Activated CD4-positive, alpha-beta T cell treated with anti-CD3 and anti-CD28 coated beads for 24 hours (primary cell): ENCODE measurements around the gene GGT6.

ENCODE experiments used
- DNase-seq, 2 donors: peaks; one replicate each; pipeline ENCODE4 v3.0.0-alpha.2; 2020; ENCODE audit warnings: low read depth in 2 of 2

Gene GGT6

DNA sequence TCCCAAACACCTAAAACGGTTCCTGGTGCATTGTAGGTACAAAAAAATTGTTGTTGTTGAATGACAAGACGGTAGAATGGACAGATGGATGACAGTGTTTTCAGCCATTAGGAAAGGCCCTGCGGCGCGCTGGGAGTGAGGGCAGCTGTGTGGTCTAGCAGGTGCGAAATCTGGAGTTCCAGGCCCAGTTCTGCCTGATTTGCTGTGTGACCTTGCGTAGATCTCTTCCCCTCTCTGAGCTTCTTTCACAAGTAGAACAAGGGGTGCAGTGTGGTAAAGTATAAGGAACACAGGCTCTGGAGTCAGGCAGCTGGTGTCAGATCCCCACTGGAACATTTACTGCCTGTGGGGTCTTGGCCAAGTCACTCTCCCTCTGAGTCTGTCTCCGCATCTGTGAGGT, 36.4 kb downstream of the GGT6 start:
- DNase-seq = no peak

DNA sequence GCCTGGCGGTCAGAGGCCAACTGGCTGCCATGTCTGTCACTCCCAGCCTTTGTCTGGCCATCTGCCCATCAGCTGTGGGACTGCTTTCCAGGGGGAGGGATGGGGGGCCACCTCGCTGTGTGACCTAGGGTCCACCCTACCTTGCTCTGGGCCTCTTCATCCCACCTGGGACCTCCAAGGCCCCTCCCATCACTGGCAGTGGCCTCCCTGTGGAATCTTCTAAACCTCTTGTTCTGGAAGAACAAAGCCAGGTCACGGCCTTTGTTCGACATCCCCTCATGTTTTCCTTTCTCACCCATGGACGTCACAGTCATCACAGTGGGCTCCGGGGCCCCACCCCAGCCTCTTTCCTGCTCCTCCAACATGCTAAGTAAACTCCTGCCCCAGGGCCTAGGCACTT, 37.7 kb downstream of the GGT6 start:
- DNase-seq = no peak

DNA sequence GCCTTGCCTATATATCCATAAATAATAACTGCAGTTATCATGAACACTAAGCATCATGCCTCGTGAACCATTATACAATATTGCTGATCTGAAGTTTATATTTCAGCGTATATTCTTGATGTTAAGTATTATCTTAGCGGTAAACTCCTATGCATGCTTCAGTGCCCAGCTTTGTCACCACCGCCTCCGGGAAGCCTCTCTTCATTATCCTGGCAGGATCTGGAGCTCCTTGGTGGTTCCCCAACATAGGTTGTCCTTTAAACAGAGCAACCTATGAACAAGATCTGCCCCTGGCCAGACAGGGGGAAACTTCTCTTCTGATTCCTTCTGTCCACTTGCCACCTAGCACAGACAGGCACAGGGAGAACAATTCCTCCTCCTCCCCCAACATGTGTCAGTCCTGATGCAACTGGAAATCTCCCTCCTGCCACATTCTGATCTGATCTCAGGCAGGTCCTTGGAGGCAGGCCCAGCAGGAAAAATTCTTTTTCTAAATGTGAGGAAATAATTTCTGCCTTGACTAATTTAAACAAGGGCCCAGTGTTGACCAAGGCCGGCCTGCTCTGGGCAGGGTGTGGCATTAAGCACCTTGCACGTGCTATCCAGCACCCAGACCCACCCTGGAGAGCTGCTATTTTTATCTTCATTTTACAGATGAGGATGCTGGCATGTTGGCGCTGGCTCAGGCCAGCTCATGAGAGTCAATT, 39.3 kb downstream of the GGT6 start:
- no peak for DNase-seq

DNA sequence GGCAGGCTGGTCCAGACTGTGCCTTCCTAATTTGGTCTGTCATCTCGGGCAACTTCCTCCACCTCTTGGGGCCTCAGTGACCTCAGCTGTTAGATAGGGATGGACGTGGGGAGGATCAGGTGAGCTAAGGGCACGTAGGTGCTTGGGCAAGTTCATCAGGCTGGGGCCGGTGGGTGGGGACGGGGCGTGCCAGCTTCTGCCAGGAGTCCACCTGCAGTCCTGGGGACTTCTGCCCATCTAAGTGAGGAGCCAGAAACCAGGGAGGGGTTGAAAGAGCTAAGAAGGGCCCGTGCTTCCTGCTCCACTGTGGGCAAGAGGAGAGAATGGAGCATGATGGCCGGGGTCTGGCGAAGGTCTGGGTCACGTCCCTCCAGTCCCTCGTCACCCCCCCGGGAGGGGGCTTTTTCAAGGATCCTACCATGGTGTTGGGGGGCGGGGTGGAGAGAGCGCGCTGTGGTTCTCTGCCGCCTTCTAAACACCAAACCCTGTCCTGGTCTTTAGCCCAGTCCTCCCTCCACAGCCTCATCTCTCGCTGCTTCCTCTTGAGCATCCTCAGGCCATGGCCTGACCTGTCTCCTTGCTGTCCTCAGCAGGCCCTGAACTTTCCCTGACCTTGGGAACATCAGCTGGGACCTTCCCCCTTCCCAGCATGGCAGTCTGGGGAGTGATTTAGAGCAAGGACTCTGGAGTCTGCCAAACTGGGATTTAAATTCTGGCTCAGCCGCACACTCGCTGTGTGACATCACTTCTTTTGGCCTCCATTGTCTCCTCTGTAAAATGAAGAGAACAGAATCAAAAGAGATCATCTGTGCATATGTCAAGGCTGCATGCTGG, 40.1 kb downstream of the GGT6 start:
- DNase-seq = no peak

DNA sequence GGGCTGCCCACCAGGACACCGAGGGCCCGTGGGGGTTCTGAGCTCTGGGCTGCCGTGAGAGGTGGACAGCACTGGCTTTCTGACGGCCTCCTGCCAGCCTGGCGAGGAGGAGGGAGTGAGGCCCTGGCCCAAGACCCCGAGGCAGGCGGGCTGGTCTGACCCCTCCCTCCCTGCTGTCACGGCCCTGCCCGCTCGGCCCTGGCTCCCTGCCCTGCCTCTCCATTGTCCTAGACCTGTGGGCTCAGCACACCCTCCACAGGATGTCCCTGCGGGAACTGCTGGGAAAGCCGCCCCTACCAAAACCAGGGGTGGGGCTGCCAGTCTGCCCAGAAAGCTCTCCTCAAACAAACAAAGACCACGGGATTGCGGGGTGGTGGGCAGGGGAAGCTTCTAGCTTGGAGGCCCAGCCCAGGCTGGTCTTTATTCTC, 41.0 kb downstream of the GGT6 start:
- no peak for DNase-seq

DNA sequence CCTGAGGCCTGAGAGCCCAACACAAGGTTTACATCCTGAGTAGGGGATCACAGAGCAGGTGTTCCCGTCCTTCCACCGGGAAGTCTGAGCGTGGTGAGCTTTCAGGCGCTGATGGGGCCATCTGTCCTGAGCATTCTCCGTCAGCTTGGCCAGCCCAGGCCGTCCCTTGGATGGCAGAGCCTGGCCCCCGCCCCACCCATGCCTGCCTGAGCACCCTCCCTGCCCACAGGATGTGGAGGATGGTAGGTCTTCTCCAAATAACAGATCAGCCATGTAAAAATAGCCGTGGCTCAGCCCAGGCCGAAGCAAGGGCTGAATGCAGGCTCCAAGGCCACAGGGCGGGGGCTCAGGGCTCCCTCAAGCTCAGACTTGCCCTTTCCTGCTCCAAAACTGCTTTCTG, 41.5 kb downstream of the GGT6 start:
- no peak for DNase-seq

DNA sequence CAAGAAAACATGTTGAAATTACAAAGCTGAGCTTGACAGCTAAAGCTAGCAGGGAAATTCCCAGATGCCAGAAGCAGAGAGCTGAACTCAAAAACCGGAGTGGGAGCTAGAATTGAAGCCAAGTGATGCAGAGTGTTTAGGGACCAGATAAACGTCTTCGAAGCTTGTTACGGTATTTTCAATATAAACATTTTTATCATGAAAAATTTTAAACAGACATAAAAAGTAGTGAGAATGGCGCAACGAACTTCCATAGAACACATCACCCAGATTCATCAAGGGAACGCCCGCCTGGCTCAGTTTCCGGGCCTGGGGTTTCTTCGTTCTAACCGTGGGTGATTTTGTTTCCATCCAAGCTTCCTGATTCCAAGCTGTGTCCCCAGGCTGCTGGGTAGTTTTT, 43.6 kb downstream of the GGT6 start:
- DNase-seq = no peak

DNA sequence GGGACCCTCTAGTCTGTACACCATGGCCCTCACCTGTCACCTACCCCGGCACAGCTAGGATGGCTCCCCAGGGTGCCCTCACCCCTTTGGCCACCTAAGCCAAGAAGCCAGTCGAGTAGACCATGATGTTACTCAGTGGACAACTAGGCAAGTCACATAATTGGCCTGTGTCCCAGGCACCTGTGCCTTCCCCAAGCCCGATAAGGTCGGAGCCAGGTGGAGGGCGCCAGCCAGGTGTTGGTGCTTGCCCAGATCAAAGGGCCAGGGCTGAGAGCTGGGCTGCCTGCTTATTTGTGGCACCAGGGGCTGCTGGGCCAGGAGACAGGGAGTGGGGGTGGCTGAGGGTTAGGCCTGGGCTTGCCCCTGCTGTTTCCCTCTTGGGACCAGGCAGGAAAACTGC, 44.9 kb downstream of the GGT6 start:
- no peak for DNase-seq

DNA sequence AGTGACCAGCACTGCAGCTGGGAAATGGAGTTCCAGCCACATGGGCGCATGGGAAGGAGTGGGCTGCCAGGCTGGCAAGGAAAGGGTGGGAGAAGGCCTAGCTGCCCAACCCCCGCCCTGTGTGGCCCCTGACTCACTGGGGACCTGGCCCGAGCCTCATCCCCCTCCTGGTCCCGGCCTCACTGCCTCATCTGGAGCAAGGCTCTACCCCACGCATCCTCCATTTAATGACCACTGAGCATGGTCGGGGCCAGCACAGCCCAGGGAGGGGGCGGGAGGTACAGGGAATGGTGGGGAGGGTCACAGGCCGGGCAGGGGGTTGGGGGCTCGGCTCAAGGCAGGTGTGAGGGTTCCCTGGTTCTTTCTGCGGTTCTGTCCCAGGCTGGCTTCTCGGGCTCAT, 45.6 kb downstream of the GGT6 start:
- DNase-seq = no peak

DNA sequence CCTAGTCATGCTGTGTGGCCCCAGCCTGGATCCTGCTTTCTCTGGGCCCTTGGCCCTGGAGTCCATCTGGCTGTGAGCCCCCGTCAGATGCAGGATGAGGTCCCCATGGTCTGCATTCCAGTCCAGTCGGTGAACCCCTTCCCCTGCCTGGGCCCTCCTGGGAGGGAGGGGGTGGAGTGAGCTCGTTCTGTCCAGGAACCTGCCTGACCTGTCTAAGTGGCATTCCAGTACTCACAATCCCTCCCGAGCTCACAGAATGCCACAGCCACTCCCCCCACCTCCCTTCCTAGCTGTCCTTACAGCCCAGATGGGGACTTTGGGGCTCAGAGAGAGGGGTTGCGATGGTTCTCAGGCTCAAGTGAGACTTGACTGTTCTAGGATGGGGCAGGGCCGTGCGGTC, 46.2 kb downstream of the GGT6 start:
- no peak for DNase-seq

DNA sequence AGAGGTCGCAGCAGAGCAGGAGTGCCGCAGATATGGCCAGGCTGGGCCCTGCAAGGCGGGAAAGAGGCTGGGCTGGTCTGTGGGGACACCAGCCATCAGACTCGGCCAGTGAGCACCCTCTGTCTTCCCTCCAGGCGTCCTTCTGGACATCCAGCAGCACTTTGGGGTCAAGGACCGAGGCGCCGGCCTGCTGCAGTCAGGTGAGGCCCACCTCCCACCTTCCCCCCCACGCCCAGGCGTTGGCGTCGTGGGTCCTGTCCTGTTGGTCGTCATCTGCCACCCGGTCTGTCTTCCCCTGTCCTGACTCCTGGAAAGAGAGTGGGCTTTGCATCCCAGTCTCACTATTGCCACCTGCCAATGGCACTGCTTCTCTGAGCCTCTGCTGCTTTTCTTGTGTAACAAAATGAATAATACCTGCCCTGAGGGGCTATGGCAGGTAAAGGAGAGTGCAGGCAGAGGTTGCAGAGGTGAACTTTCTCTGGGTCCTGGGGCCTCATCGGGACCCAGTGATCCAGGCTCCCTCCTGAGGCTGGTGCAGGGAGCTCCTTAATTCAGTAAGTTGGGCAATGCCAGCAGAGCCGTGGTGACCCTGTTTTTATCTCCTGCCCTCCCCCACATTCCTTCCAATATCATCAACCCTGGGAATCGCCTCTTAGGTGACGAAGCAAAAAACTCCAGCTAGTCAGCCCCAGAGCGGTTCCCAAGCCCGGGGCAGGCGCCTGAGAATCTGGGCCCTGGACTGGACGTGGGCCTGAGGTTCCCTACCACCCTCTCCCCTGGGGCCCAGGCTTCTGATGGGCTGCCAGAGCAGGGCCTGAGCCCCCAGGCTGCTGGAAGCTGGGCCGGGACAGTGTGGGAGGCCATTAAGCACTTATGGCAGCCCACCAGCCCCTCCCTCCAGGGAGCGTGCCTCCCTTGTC, 47.0 kb downstream of the GGT6 start:
- no peak for DNase-seq

DNA sequence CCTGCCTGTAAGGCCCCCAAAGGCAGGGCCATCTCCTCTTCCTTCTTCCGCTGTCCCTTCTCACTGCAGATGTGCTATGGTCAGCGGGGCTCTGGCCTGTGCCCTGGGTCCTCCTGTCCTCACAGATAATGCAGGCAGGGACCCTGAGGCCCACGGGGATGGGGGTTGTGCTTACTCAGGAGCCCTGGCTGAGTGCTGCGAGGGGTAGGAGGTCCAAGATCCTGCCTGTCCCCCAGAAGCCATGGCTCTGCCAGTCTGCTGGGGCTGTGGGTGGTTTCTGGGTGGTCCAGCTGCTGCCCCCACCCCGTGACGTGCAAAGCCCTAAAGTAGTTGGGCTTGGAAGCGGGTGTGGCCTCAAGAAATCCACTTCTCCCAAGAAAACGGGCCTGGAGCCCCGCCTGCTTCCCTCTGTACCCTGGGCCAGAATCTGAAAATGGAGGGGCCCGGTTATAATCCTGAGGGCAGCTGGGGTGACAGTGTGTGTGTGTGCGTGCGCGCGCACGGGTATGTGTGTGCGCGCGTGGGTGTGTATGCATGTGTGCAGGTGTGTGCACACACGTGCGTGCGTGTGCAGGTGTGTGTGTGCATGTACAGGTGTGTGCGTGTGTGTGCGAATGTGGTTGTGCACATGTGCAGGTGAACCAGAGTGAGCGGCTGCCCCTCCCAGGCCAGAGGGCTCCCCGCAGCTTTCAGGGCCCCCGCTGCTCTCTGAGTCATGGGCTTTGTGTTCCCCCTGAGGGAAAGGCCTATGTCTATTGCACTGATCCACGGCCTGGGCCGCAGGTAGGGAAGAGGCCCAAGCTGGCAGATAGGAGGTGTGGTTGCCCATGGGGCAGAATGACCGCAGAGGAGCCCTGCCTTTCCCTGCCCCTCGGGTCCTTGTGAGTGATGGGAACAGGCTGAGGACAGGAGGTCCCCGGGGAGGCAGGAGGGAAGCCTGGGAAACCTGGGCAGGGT, 47.9 kb downstream of the GGT6 start:
- no peak for DNase-seq

DNA sequence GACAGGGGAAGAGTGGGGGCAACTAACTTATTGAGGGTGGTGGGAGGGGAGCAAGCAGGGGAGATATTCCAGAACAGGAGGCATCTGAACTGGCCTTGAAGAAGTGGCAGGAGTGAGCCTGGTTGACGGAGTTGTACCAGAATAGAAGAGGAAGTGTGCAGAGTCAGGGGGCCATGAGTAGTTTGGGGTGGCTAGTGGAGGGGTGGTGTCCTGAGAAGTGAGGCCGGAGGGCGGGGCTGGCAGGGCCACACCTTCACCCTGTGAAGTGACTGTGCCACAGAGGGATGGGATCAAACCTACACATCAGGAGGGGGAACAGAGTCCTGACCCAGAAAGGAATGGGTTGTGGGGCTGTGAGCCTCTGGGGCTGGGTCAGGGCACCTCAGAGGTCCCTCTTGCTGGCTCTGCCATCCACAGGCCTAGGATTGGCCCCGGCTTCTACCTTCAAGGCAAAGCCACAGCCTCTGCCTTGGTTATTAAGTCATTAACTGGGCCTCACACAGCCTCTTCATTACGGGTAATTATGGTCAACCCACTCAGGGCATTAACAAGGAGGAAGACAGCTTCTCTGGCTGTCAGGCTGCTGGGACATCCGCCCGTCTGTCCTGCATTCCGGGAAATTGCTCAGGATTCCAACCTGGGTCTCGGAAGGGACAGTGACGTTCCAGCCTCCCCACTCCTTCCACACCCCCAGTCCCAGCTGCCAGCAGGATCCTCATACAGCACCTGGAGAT, 49.0 kb downstream of the GGT6 start:
- no peak for DNase-seq

DNA sequence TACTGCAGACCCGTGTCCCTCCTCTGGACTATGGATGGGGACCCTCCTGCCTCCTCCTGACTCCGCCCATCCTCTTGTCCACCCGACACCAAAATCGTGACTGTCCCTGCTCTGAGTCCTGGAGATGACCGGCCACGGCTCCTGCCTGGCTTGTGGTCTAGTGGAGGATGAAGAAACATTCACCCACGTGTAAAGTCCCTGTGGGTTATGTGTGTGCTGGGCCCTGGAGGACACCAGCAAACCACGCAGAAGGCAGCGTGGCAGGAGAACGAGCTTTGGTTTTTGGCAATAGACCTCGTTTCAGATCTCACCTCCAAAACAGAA, 49.8 kb downstream of the GGT6 start:
- no peak for DNase-seq

DNA sequence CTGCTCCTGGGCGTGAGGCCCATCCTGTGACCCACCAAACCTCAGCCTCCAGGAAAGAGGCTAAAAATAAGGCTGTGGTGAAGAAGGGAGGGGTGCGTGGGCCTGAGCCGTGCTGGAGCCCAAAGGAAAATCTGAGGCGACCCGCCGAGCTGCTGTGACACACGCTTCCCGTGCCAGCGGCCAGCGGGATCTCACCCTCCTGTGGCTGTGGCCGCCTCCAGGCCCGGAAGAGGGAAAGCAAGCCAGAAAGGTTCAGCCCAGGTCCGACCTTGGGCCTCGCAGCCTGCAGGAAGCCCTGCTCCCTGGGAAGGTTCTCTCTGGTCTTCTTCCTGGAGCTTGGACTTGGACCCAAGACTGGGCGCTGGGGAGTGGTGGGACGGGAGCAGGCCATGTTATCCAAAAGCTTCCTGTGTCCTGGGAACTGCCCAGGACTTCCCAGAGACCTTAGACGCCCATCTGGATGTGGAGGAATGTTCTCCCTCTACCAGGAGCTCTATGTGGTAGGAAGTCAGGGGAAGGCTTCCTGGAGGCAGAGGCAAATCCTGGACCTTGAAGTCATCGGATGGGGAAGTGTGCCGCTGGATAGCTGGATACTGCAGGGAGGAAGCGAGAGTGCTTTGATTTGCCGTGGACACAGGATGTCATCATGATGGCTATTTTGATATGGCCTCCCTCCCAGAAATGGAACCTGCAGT, 50.3 kb downstream of the GGT6 start:
- no peak for DNase-seq

DNA sequence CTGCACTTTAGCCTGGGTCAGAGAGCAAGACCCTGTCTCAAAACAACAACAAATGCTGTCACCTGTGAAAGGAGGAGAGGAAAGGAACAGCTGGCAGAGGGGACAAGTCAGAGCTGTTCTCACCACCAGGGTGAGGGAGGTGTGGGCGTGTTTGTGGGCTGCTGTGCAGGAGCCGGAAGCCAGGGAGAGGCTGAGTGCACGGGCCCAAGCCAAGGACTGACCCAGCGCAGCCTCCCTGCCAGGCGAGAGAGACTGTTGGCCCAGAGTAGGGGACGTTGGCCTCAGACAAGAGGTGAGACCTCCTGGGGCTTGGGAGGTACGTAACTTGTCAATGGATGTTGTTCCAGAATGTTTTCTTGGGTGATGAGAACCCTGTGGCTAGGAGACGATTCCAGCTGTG, 51.0 kb downstream of the GGT6 start:
- DNase-seq = no peak

DNA sequence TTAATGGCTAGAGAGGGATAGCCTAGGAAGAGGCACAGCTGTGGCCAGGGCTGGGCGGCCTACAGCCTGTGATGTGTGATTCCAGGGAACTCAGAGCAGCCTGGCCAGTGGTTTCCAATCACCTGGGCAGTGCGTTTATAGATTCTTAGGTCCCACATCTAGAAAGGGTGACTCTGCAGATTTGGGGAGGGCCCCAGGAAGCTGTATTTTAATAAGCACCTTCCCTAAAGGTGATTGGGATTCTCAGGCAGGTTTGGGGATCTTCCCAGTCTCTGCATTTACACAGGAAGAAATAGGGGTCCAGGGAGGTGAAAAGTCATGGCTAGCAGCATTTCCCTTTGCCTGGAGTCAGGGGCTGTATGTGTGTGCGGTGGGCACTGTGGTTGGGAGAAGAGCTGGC, 52.2 kb downstream of the GGT6 start:
- DNase-seq = no peak

DNA sequence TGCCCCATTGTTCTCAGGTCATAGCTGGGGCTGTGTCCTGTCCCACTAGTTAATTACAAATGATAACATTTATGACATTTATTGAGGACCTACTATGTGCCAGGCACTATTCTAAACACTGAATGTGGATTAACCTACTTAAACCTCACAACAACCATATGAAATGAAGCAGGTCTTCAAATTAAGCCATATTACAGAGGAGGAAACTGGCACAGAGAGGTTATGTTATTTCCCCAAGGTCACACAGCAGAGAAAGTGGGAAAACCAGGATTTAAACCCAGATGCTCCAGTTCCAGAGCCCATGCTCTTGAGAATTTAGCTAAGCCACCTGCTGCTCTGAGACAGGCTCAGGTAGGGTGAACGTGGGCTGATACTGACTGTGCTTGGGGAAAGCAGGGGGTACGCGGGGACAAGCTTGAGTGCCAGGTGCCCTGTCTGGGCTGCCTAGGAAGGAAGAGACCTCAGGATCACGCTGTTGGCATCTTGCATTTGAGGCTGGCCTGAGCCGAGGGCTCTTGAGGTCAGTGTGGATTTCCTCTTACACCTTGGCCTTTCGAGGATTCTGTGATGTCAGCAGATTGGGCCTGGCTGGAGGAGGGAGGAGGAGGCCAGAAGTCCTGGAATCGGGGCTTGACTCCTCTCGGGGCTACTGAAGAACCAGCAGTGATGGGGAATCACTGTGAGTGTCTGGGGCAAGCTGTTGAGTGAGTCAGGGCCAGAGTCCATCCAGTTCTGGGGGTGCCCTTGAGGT, 52.8 kb downstream of the GGT6 start:
- no peak for DNase-seq
